Duodenal mucosa (tissue), 2 donors: Measurements from ENCODE around the gene RGMA.

ENCODE experiments used
- H3K27ac ChIP-seq: one replicate; pipeline ENCODE4 v1.7.0; 2013; ENCODE audit warnings: low read depth, low read length
- H3K27me3 ChIP-seq, 2 donors: one replicate each; pipeline ENCODE4 v1.7.0; 2013; ENCODE audit warnings: low read length in 2 of 2, control low read depth in 1 of 2; ENCODE audit not compliant: insufficient read depth in 2 of 2, control insufficient read depth in 1 of 2
- H3K36me3 ChIP-seq, 2 donors: one replicate each; pipeline ENCODE4 v1.7.0; 2013; ENCODE audit warnings: low read length in 2 of 2, control low read depth in 1 of 2; ENCODE audit not compliant: insufficient read depth in 2 of 2, control insufficient read depth in 1 of 2
- H3K4me1 ChIP-seq, 2 donors: one replicate each; pipeline ENCODE4 v1.7.0; 2013; ENCODE audit warnings: low read length in 2 of 2, control low read depth in 1 of 2; ENCODE audit not compliant: insufficient read depth in 2 of 2, control insufficient read depth in 1 of 2
- H3K4me3 ChIP-seq, 2 donors: one replicate each; pipeline ENCODE4 v1.7.0; 2013; ENCODE audit warnings: low read length in 2 of 2, low read depth in 1 of 2
- H3K9ac ChIP-seq, 2 donors: one replicate each; pipeline ENCODE4 v1.7.0; 2013; ENCODE audit warnings: low read length in 2 of 2, low read depth in 1 of 2
- H3K9me3 ChIP-seq, 2 donors: one replicate each; pipeline ENCODE4 v1.7.0; 2013; ENCODE audit warnings: low read length in 2 of 2, control low read depth in 1 of 2; ENCODE audit not compliant: control insufficient read depth in 1 of 2

The RGMA gene

GRCh38 chr15:93059442-93059841 lies 29.6 kb downstream of the RGMA start:
- Histone ChIP-seq H3K9ac (no peak overlapping the region), H3K36me3 (no peaks in the 10 kb centered on the region), H3K9me3 (no peaks in the 10 kb centered on the region), H3K27ac (no peak overlapping the region), H3K27me3 (peaks cover 7 to 11% of the 10 kb centered on the region in 2 donors), H3K4me1 (peaks cover 0 to 8% of the 10 kb centered on the region in 2 donors), H3K4me3 (no peak overlapping the region)

- no peaks in the 10 kb centered on the region for H3K9me3 ChIP-seq
- peaks cover 2 to 6% of the 10 kb centered on the region in 2 donors for H3K27me3 ChIP-seq
- H3K4me1 ChIP-seq: peaks cover 0 to 8% of the 10 kb centered on the region in 2 donors
- H3K27ac ChIP-seq: no peak overlapping the region
- H3K36me3 ChIP-seq: no peaks in the 10 kb centered on the region
- H3K9ac ChIP-seq: no peak overlapping the region
- no peak overlapping the region for H3K4me3 ChIP-seq
Measured at GRCh38 chr15:93058904-93059427, 30.0 kb downstream of the RGMA start.

GRCh38 chr15:93058128-93058527 lies 30.9 kb downstream of the RGMA start:
- H3K4me1 ChIP-seq: peaks cover 0 to 5% of the 10 kb centered on the region in 2 donors
- H3K9me3 ChIP-seq: no peaks in the 10 kb centered on the region
- H3K4me3 ChIP-seq: no peak overlapping the region
- H3K27me3 ChIP-seq: no peaks in the 10 kb centered on the region
- H3K36me3 ChIP-seq: no peaks in the 10 kb centered on the region
- H3K9ac ChIP-seq: no peak overlapping the region
- no peak overlapping the region for H3K27ac ChIP-seq

- Histone ChIP-seq H3K36me3 (no peaks in the 10 kb centered on the region), H3K4me3 (no peak overlapping the region), H3K9ac (no peak overlapping the region), H3K4me1 (peaks cover 0 to 5% of the 10 kb centered on the region in 2 donors), H3K27ac (no peak overlapping the region), H3K9me3 (no peaks in the 10 kb centered on the region), H3K27me3 (peaks cover 0 to 3% of the 10 kb centered on the region in 2 donors)
Measured at GRCh38 chr15:93057618-93058017, 31.4 kb downstream of the RGMA start.

- Histone ChIP-seq H3K9me3 (no peaks in the 10 kb centered on the region), H3K4me3 (no peak overlapping the region), H3K9ac (no peak overlapping the region), H3K27ac (no peak overlapping the region), H3K36me3 (no peaks in the 10 kb centered on the region), H3K4me1 (peaks cover 0 to 5% of the 10 kb centered on the region in 2 donors), H3K27me3 (peaks cover 0 to 5% of the 10 kb centered on the region in 2 donors)
Measured at GRCh38 chr15:93056836-93057235, 32.2 kb downstream of the RGMA start.

- no peak overlapping the region for H3K9ac ChIP-seq
- no peak overlapping the region for H3K4me3 ChIP-seq
- no peak overlapping the region for H3K27ac ChIP-seq
- no peaks in the 10 kb centered on the region for H3K4me1 ChIP-seq
- peaks cover 0 to 5% of the 10 kb centered on the region in 2 donors for H3K27me3 ChIP-seq
- H3K36me3 ChIP-seq: no peaks in the 10 kb centered on the region
- H3K9me3 ChIP-seq: no peaks in the 10 kb centered on the region
Measured at GRCh38 chr15:93055211-93055610, 33.8 kb downstream of the RGMA start.

- H3K9me3 ChIP-seq: no peaks in the 10 kb centered on the region
- H3K27ac ChIP-seq: no peak overlapping the region
- H3K36me3 ChIP-seq: no peaks in the 10 kb centered on the region
- H3K27me3 ChIP-seq: peaks cover 0 to 5% of the 10 kb centered on the region in 2 donors
- H3K4me1 ChIP-seq: no peaks in the 10 kb centered on the region
- no peak overlapping the region for H3K4me3 ChIP-seq
- H3K9ac ChIP-seq: no peak overlapping the region
Measured at GRCh38 chr15:93052090-93052879, 36.7 kb downstream of the RGMA start.

GRCh38 chr15:93051236-93052089 lies 37.5 kb downstream of the RGMA start:
- H3K36me3 ChIP-seq: no peaks in the 10 kb centered on the region
- H3K9me3 ChIP-seq: peaks cover under 1 to 2% of the 10 kb centered on the region in 2 donors
- H3K4me1 ChIP-seq: no peaks in the 10 kb centered on the region
- no peak overlapping the region for H3K4me3 ChIP-seq
- H3K9ac ChIP-seq: no peak overlapping the region
- H3K27ac ChIP-seq: no peak overlapping the region
- peaks cover 0 to 5% of the 10 kb centered on the region in 2 donors for H3K27me3 ChIP-seq

- peaks cover 0 to 5% of the 10 kb centered on the region in 2 donors for H3K27me3 ChIP-seq
- no peaks in the 10 kb centered on the region for H3K4me1 ChIP-seq
- no peaks in the 10 kb centered on the region for H3K36me3 ChIP-seq
- no peak overlapping the region for H3K9ac ChIP-seq
- no peak overlapping the region for H3K27ac ChIP-seq
- no peak overlapping the region for H3K4me3 ChIP-seq
- peaks cover 4 to 5% of the 10 kb centered on the region in 2 donors for H3K9me3 ChIP-seq
Measured at GRCh38 chr15:93050648-93051047, 38.4 kb downstream of the RGMA start.
